GM12878 (cell line): ENCODE measurements around the gene CCDC120. TPM values are rescaled to one million over a fixed set of nuclear protein-coding genes. Genes with fewer than 3 reads are reported as not detected.

Source experiments
- ATAC-seq: fragments of 200-7000 bp; cut with Tn5 transposase; 3 replicates; pipeline ENCODE4 v1.9.1; 2020; ENCODE audit warnings: mild to moderate bottlenecking, moderate library complexity
- BruUV-seq: library from RNA; stranded (reverse); fragments of 400-500 nt; replicated peaks from 2 replicates; lab custom pipeline; 2021; lab: Mats Ljungman, UMichigan
- CTCF ChIA-PET: fragments of 300-600 bp; sonication (Branson Sonifier 250); formaldehyde crosslinking; extraction: SDS; loops from one replicate; lab custom pipeline; 2021; ENCODE audit warnings: inconsistent platforms; lab: Yijun Ruan, JAX
- POLR2A ChIA-PET: fragments of 350-600 bp; formaldehyde crosslinking; extraction: SDS; loops from one replicate; lab custom pipeline; 2021; ENCODE audit warnings: inconsistent platforms; lab: Charles Lee
- RAD21 ChIA-PET: fragments of 300-600 bp; sonication (Branson Sonifier 250); formaldehyde crosslinking; loops from one replicate; lab custom pipeline; 2023; ENCODE audit warnings: antibody characterized with exemption; ENCODE audit not compliant: unreplicated experiment; lab: Charles Lee
- SMC1A ChIA-PET: fragments of 300-600 bp; sonication (Branson Sonifier 250); formaldehyde crosslinking; loops from one replicate; lab custom pipeline; 2023; ENCODE audit not compliant: unreplicated experiment, uncharacterized antibody; lab: Charles Lee
- DNase-seq: peaks from one replicate; pipeline ENCODE4 v3.0.0-alpha.2; 2011; ENCODE audit warnings: low read depth, low spot score
- FAIRE-seq: peaks from 3 replicates; lab custom pipeline; 2011; peaks lifted over from hg19 to GRCh38; lab: Jason Lieb, UNC
- H2AFZ ChIP-seq: 2 replicates; pipeline ENCODE4 v1.6.0; 2011; ENCODE audit warnings: low read depth, low read length, control low read depth; ENCODE audit not compliant: control insufficient read depth
- H3K27ac ChIP-seq: 2 replicates; pipeline ENCODE4 v1.5.1; 2011; ENCODE audit warnings: control low read depth; ENCODE audit not compliant: control insufficient read depth, insufficient read depth
- H3K27me3 ChIP-seq, 2 experiments: replicated peaks in 1 of 2; 2 replicates each; pipeline versions ENCODE4 v1.6.0 to v1.6.1; 2011; ENCODE audit warnings: low read length in 1 of 2; ENCODE audit not compliant: control insufficient read depth in 2 of 2, insufficient read depth in 2 of 2
- H3K36me3 ChIP-seq, 2 experiments: 2 replicates each; pipeline ENCODE4 v1.5.1; 2011; ENCODE audit warnings: low read length in 1 of 2; ENCODE audit not compliant: control insufficient read depth in 2 of 2, insufficient read depth in 2 of 2
- H3K4me1 ChIP-seq: 2 replicates; pipeline ENCODE4 v1.6.1; 2011; ENCODE audit warnings: mild to moderate bottlenecking, low read length, moderate library complexity, mixed read lengths; ENCODE audit not compliant: control insufficient read depth, insufficient read depth
- H3K4me2 ChIP-seq: 2 replicates; pipeline ENCODE4 v1.6.0; 2011; ENCODE audit warnings: control low read depth; ENCODE audit not compliant: control insufficient read depth, insufficient read depth
- H3K4me3 ChIP-seq: fragments of 200-600 bp; sonication (generic); 2 replicates; pipeline ENCODE4 v1.5.1; 2016
- H3K79me2 ChIP-seq: 2 replicates; pipeline ENCODE4 v1.6.0; 2011; ENCODE audit warnings: low read length; ENCODE audit not compliant: control insufficient read depth, insufficient read depth
- H3K9ac ChIP-seq: 2 replicates; pipeline ENCODE4 v1.8.0; 2011; ENCODE audit warnings: low read length, control low read depth, mixed read lengths; ENCODE audit not compliant: control insufficient read depth, insufficient read depth
- H3K9me3 ChIP-seq: replicated peaks from 3 replicates; pipeline ENCODE4 v1.5.1; 2011; ENCODE audit warnings: mild to moderate bottlenecking, low read length; ENCODE audit not compliant: control insufficient read depth, insufficient read depth
- H4K20me1 ChIP-seq: 2 replicates; pipeline ENCODE4 v1.6.0; 2011; ENCODE audit not compliant: control insufficient read depth, insufficient read depth
- E2F4 ChIP-seq: IDR thresholded peaks from 2 replicates; pipeline ENCODE4 v1.6.1; 2012; ENCODE audit warnings: low read depth, low read length, improper control_type of control experiment
- ELK1 ChIP-seq: IDR thresholded peaks from 2 replicates; pipeline ENCODE4 v1.6.1; 2012; ENCODE audit warnings: low read depth, low read length, improper control_type of control experiment
- ETV6 ChIP-seq, 2 experiments: fragments of 450-650 bp in 1 of 2; IDR thresholded peaks in 1 of 2; conservative IDR thresholded peaks in 1 of 2; 2 replicates each; pipeline ENCODE4 v1.6.1; 2014; ENCODE audit warnings: antibody characterized with exemption in 1 of 2, borderline replicate concordance in 1 of 2, low read depth in 1 of 2, mild to moderate bottlenecking in 1 of 2, moderate library complexity in 1 of 2
- FOXK2 ChIP-seq: fragments of 450-650 bp; IDR thresholded peaks from 2 replicates; pipeline ENCODE4 v1.6.1; 2017; ENCODE audit warnings: mild to moderate bottlenecking, moderate library complexity
- GABPA ChIP-seq: IDR thresholded peaks from 2 replicates; pipeline ENCODE4 v1.6.1; 2014; ENCODE audit warnings: antibody characterized with exemption, low read depth, mild to moderate bottlenecking, inconsistent platforms
- IRF3 ChIP-seq: fragments of 450-650 bp; IDR thresholded peaks from 2 replicates; pipeline ENCODE4 v1.6.1; 2014; ENCODE audit warnings: mild to moderate bottlenecking
- NFYA ChIP-seq: IDR thresholded peaks from 2 replicates; pipeline ENCODE4 v1.6.1; 2011; ENCODE audit warnings: low read depth, mild to moderate bottlenecking, low read length, improper control_type of control experiment, borderline replicate concordance
- PML ChIP-seq: IDR thresholded peaks from 2 replicates; pipeline ENCODE4 v1.6.1; 2012; ENCODE audit warnings: low read length, inconsistent platforms
- POLR2A ChIP-seq: IDR thresholded peaks from 2 replicates; pipeline ENCODE4 v1.6.1; 2011; ENCODE audit warnings: low read depth, mild to moderate bottlenecking, low read length
- POU2F2 ChIP-seq: IDR thresholded peaks from 3 replicates; pipeline ENCODE4 v1.6.1; 2011; ENCODE audit warnings: low read depth, mild to moderate bottlenecking, low read length, borderline replicate concordance
- RCOR1 ChIP-seq: conservative IDR thresholded peaks from 2 replicates; pipeline ENCODE4 v1.6.1; 2012; ENCODE audit warnings: low read depth, low read length, improper control_type of control experiment
- RELA ChIP-seq: fragments of 450-650 bp; IDR thresholded peaks from 2 replicates; pipeline ENCODE4 v1.8.0; 2014; ENCODE audit warnings: borderline replicate concordance; ENCODE audit not compliant: partially characterized antibody
- SREBF1 ChIP-seq: IDR thresholded peaks from 2 replicates; pipeline ENCODE4 v1.6.1; 2012; ENCODE audit warnings: mild to moderate bottlenecking, low read length
- SREBF2 ChIP-seq: IDR thresholded peaks from 2 replicates; pipeline ENCODE4 v1.6.1; 2012; ENCODE audit warnings: mild to moderate bottlenecking, low read length
- ZBTB4 ChIP-seq: fragments of 450-650 bp; formaldehyde crosslinking; IDR thresholded peaks from 2 replicates; pipeline ENCODE4 v1.4.0; 2022; ENCODE audit warnings: mild to moderate bottlenecking, moderate library complexity
- ZNF622 ChIP-seq: fragments of 450-650 bp; IDR thresholded peaks from 2 replicates; pipeline ENCODE4 v1.6.1; 2017; ENCODE audit warnings: mild to moderate bottlenecking, inconsistent platforms
- WGBS: methylation state at CpG from one replicate; pipeline ENCODE4 v1.1.6; 2016; ENCODE audit warnings: low lambda C conversion rate; ENCODE audit not compliant: insufficient replicate concordance, insufficient coverage; ENCODE audit errors: missing lambda C conversion rate; 5-methylcytosine and 5-hydroxymethylcytosine counted together
- in situ Hi-C: fragments of 300-500 bp; cut with MboI; formaldehyde crosslinking; loops from 9 replicates; pipeline ENCODE4 v1.14.3; 2018; ENCODE audit warnings: mixed read lengths
- intact Hi-C: fragments of 100-400 bp; cut with micrococcal nuclease; formaldehyde crosslinking; loops from one replicate; pipeline ENCODE4 v1.14.2; 2022; ENCODE audit not compliant: unreplicated experiment
- polyA plus RNA-seq, 11 experiments: library from polyadenylated mRNA; depleted of rRNA in 4 of 11; unstranded in 6 of 11; stranded (reverse) in 5 of 11; fragments of >200 nt; fragmentation: Nextera tagmentation in 4 of 11; fragmentation: Illumina TruSeq in 1 of 11; extraction: Ambion mirVana in 4 of 11; extraction: Trizol in 1 of 11; gene quantifications; 1 replicate in 1 of 11; 2 replicates in 10 of 11; pipeline versions ENCODE4 v1.2.1 to v1.2.3, GENCODE V29; 2011 to 2016; ENCODE audit warnings: inconsistent platforms in 2 of 11, missing spikeins in 2 of 11, low read depth in 1 of 11
- total RNA-seq, 4 experiments: library from RNA; depleted of rRNA in 3 of 4; stranded (reverse); fragments of >200 nt in 3 of 4; fragmentation: Illumina TruSeq in 1 of 4; extraction: Trizol in 1 of 4; gene quantifications; 2 replicates each; pipeline versions ENCODE4 v1.2.1 to v1.2.3, GENCODE V29; 2013 to 2021

The CCDC120 gene
- total and polyA plus RNA-seq, 10 of the 15 experiments (the other 5 are each of a cell fraction or from before 2014, with no cell fraction given): 0.11 to 4.1 (median 0.76) TPM

- H3K27me3 ChIP-seq: no peaks in the 10 kb centered on the region
- no peaks in the 10 kb centered on the region for H3K9me3 ChIP-seq
- H3K9ac ChIP-seq: peak overlapping the region; percentile 83
- H4K20me1 ChIP-seq: no peaks in the 10 kb centered on the region
- TSS peak; percentile 91 for BruUV-seq
- peaks cover 2% of the 10 kb centered on the region for H3K79me2 ChIP-seq
- in situ Hi-C loops: no loop called here
- intact Hi-C loops: no loop called here
- peak; percentile 97 for ATAC-seq
- RAD21 ChIA-PET: no interaction called here
- peak overlapping the region; percentile 79 for H2AFZ ChIP-seq
- H3K4me2 ChIP-seq: peak overlapping the region; percentile 79
- FAIRE-seq: peak; percentile 76
- H3K36me3 ChIP-seq: no peaks in the 10 kb centered on the region; a peak in 1 of 4 replicates
- peak overlapping the region; percentile 81 for H3K27ac ChIP-seq
- POLR2A ChIA-PET: interaction anchor here (0.6 to 1.0 kb wide), 2 partner anchors 45 to 98 kb away, joined by 3 read pairs; partner anchors contain the start of gene GRIPAP1
- SMC1A ChIA-PET: no interaction called here
- WGBS: 41% methylated on average over 74 of the region's 74 CpGs
- DNase-seq: peak; percentile 84
- no peaks in the 10 kb centered on the region; the same call in 1 of the 2 replicates for H3K4me1 ChIP-seq
- H3K4me3 ChIP-seq: peak overlapping the region; percentile 61
- CTCF ChIA-PET: interaction anchor here (0.6 to 1.0 kb wide), 3 partner anchors 24 to 215 kb away, joined by 3 read pairs; no protein-coding TSS in a partner anchor
- peak; percentile 85 for TF ChIP-seq IRF3
- TF ChIP-seq PML: 0 out of 2 replicates have a peak, but pooled peaks have one; percentile 14
- no peak for TF ChIP-seq GABPA
- TF ChIP-seq SREBF2: no peak
- 0 out of 4 replicates have a peak, but pooled peaks of 1 of the 2 experiments have one; percentile 22 for TF ChIP-seq ETV6 (conservative IDR thresholded peaks at IDR 0.05 in 1 of 2, IDR thresholded peaks at IDR 0.05 in 1 of 2; ENCODE audit: borderline replicate concordance in 1 of 2, low read depth in 1 of 2)
- TF ChIP-seq E2F4: no peak
- no peak for TF ChIP-seq FOXK2
- no peak for TF ChIP-seq RCOR1
- TF ChIP-seq SREBF1: no peak
- TF ChIP-seq ZBTB4 (CRISPR knock-in tag): no peak
- TF ChIP-seq ZNF622: no peak
- TF ChIP-seq ELK1: no peak
- peak; percentile 16; the same call in 1 of the 2 replicates for TF ChIP-seq NFYA
- peak; percentile 26 for TF ChIP-seq RELA
- TF ChIP-seq POU2F2: no peak
- TF ChIP-seq POLR2A: peak; percentile 85
These were observed 42.2 kb downstream of the CCDC120 start for GRCh38 chrX:49100704-49101628.
